ENCODE results near the gene ARL5A. TPM values are rescaled to one million over a fixed set of nuclear protein-coding genes. Genes with fewer than 3 reads are reported as not detected.

ARL5A gene
- total RNA-seq, 4 donors from 2014 or later: 77.7 to 161 (median 128) TPM

DNA sequence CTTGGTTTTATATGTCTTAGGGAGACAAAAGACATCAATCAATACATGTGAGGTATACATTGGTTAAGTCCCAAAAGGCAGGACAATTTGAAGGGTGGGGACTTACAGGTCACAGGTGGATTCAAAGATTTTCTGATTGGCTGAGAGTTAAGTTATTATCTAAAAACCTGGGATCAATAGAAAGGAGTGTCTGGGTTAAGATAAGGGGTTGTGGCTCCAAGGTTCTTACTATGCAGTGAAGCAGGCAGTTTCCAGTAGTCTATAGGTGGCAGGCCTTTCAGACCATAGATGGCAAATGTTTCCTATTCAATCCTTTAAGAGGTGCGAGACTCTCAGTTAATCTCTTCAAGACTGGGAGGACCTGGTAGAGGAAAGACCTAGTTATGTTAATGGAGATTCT, 51.9 kb downstream of the ARL5A start:
- no peak overlapping the region for H3K4me3 ChIP-seq (ENCODE audit: low read depth, poor library complexity, severe bottlenecking)
- 92 to 94% methylated on average over 1 of the region's 1 CpG for WGBS, 2 donors
- DNase-seq (ENCODE audit: low spot score in 2 of 2): no peak
- no peak for TF ChIP-seq POLR2A (IDR thresholded peaks at IDR 0.05)
- TF ChIP-seq, protein P1, sequence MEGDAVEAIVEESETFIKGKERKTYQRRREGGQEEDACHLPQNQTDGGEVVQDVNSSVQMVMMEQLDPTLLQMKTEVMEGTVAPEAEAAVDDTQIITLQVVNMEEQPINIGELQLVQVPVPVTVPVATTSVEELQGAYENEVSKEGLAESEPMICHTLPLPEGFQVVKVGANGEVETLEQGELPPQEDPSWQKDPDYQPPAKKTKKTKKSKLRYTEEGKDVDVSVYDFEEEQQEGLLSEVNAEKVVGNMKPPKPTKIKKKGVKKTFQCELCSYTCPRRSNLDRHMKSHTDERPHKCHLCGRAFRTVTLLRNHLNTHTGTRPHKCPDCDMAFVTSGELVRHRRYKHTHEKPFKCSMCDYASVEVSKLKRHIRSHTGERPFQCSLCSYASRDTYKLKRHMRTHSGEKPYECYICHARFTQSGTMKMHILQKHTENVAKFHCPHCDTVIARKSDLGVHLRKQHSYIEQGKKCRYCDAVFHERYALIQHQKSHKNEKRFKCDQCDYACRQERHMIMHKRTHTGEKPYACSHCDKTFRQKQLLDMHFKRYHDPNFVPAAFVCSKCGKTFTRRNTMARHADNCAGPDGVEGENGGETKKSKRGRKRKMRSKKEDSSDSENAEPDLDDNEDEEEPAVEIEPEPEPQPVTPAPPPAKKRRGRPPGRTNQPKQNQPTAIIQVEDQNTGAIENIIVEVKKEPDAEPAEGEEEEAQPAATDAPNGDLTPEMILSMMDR (IDR thresholded peaks at IDR 0.05): no peak
- intact Hi-C loops (cut with DNase I; ENCODE audit: low total_unique reads): no loop called here

GRCh38 chr2:151775057-151775740, 53.0 kb downstream of the ARL5A start:
- DNase-seq (ENCODE audit: low spot score in 2 of 2): no peak
- intact Hi-C loops (cut with DNase I; ENCODE audit: low total_unique reads): no loop called here
- TF ChIP-seq POLR2A (IDR thresholded peaks at IDR 0.05): no peak
- TF ChIP-seq, protein P1 (IDR thresholded peaks at IDR 0.05): no peak
- no peak overlapping the region for H3K4me3 ChIP-seq (ENCODE audit: low read depth, poor library complexity, severe bottlenecking)
- 79 to 87% methylated on average over 6 of the region's 6 CpGs for WGBS, 2 donors

- H3K4me3 ChIP-seq (ENCODE audit: low read depth, poor library complexity, severe bottlenecking): no peak overlapping the region
- no peak for DNase-seq (ENCODE audit: low spot score in 2 of 2)
- intact Hi-C loops (cut with DNase I; ENCODE audit: low total_unique reads): no loop called here
- WGBS, 2 donors: 17 to 18% methylated on average over 3 of the region's 3 CpGs
- TF ChIP-seq, protein P1 (IDR thresholded peaks at IDR 0.05): no peak
- TF ChIP-seq POLR2A (IDR thresholded peaks at IDR 0.05): no peak
These were observed 53.7 kb downstream of the ARL5A start for GRCh38 chr2:151774506-151774905.

DNA sequence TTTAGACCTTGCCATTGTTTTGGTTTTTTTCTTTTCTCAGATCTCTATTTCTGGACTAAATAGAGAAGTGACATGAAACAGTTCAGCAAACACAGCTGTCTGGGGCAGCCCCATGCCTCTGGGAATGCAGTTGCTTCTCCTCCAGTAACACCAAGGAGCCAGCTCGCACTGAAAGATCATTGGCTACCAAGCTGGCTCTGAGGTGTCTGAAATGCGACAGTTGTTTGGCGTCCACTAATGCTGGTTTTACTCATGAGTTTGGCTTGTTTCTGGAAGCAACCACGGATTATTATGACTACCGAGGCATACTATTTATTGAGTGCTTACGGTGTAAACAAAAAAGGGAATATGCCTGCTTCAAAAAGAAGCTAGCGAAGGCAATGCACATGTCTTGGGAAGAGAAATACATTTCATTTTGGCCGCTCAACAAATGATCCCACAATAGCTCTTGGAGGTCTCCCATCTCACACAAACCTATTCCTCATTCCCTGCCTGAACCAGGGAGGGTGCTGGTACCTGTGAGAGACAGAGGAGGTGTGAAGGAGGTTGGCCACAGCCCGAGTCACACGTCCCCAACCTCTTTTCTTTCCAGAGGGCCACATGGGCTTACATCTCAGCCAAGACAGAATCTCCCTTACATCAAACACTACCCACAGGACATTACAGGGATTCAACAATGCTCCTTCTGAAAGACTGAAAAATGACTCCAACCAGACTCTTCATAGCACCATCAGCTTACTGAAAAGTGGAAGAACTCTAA, 56.4 kb downstream of the ARL5A start:
- intact Hi-C loops (cut with DNase I; ENCODE audit: low total_unique reads): no loop called here
- DNase-seq (ENCODE audit: low spot score in 2 of 2): peak in 1 of 2 donors; percentile 31
- TF ChIP-seq, protein P1 (IDR thresholded peaks at IDR 0.05): no peak
- no peak for TF ChIP-seq POLR2A (IDR thresholded peaks at IDR 0.05)
- WGBS, 2 donors: 64 to 69% methylated on average over 10 of the region's 10 CpGs
- no peak overlapping the region for H3K4me3 ChIP-seq (ENCODE audit: low read depth, poor library complexity, severe bottlenecking)

DNA sequence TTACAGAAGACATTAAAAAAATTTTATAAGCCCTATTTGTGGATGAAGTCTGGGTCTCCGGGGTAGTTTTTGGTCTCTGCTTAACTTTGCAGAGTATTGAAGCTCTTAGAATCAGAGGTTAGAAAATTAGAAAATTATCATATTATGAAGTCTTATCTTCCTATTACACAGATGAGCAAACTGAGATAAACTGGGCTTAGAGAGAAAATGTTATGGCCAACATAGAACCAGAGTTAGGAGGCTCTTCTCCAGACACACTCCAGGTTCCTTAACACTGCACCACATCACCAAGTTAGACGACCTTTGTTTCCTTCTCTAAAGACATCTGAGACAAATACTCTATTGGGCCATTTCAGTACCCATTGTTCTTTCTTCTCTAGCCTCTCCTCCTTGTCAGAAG, 57.2 kb downstream of the ARL5A start:
- intact Hi-C loops (cut with DNase I; ENCODE audit: low total_unique reads): no loop called here
- WGBS, 2 donors: 84 to 89% methylated on average over 2 of the region's 2 CpGs
- no peak for DNase-seq (ENCODE audit: low spot score in 2 of 2)
- no peak for TF ChIP-seq POLR2A (IDR thresholded peaks at IDR 0.05)
- TF ChIP-seq, protein P1 (IDR thresholded peaks at IDR 0.05): no peak
- H3K4me3 ChIP-seq (ENCODE audit: low read depth, poor library complexity, severe bottlenecking): no peak overlapping the region

Measured in lower leg skin (tissue), 4 donors.